Kidney (tissue), 14 donors: ENCODE measurements around the gene IGSF9. TPM values are rescaled to one million over a fixed set of nuclear protein-coding genes. Genes with fewer than 3 reads are reported as not detected.

Source experiments
- DNase-seq, 5 donors: peaks; one replicate each; pipeline ENCODE4 v3.0.0-alpha.2; 2013 to 2020
- FAIRE-seq: peaks from 2 replicates; lab custom pipeline; 2012; peaks lifted over from hg19 to GRCh38; lab: Jason Lieb, UNC
- H3K27ac ChIP-seq, 2 donors: one replicate each; pipeline ENCODE4 v1.7.0; 2013; ENCODE audit warnings: low read depth in 2 of 2, low read length in 2 of 2, inconsistent platforms in 1 of 2
- H3K27me3 ChIP-seq: one replicate; pipeline ENCODE4 v1.7.1; 2013; ENCODE audit warnings: low read length, inconsistent platforms; ENCODE audit not compliant: control insufficient read depth, insufficient read depth
- H3K36me3 ChIP-seq, 3 donors: one replicate each; pipeline versions ENCODE4 v1.7.0 to v1.7.1; 2013; ENCODE audit warnings: low read length in 3 of 3, control low read depth in 1 of 3, inconsistent platforms in 1 of 3; ENCODE audit not compliant: insufficient read depth in 3 of 3, control insufficient read depth in 2 of 3
- H3K4me1 ChIP-seq, 3 donors: one replicate each; pipeline versions ENCODE4 v1.7.0 to v1.7.1; 2013; ENCODE audit warnings: low read length in 3 of 3, inconsistent platforms in 1 of 3, low read depth in 1 of 3; ENCODE audit not compliant: control insufficient read depth in 2 of 3, insufficient read depth in 2 of 3
- H3K4me3 ChIP-seq, 3 donors: one replicate each; pipeline versions ENCODE4 v1.7.0 to v1.8.1; 2013; ENCODE audit warnings: low read length in 3 of 3, control low read depth in 1 of 3, inconsistent platforms in 1 of 3
- H3K9ac ChIP-seq, 3 donors: one replicate each; pipeline versions ENCODE4 v1.7.0 to v1.7.1; 2013; ENCODE audit warnings: low read length in 3 of 3, control low read depth in 1 of 3, inconsistent platforms in 1 of 3
- H3K9me3 ChIP-seq, 3 donors: one replicate each; pipeline versions ENCODE4 v1.7.0 to v1.7.1; 2013; ENCODE audit warnings: low read length in 3 of 3, control low read depth in 1 of 3, inconsistent platforms in 1 of 3; ENCODE audit not compliant: control insufficient read depth in 2 of 3, insufficient read depth in 1 of 3
- CTCF ChIP-seq: IDR thresholded peaks from 3 replicates; pipeline ENCODE4 v1.5.1; 2012; ENCODE audit warnings: mild to moderate bottlenecking, moderate library complexity, borderline replicate concordance; ENCODE audit not compliant: insufficient read depth; ENCODE audit errors: extremely low read depth
- intact Hi-C: fragments of 100-400 bp; cut with DNase I; formaldehyde crosslinking; loops from one replicate; pipeline ENCODE4 v1.11.1; 2022
- microRNA-seq: library from miRNA; unstranded; fragments of <30 nt; microRNA quantifications from one replicate; pipeline ENCODE4 v1.2.0, GENCODE V29; 2020
- polyA plus RNA-seq: library from polyadenylated mRNA; stranded (reverse); fragments of 350-450 nt; fragmentation: Illumina TruSeq; extraction: RNeasy Lipid Tissue Mini Kit (QIAGEN cat#74804); gene quantifications from one replicate; pipeline ENCODE4 v1.2.3, GENCODE V29; 2014; ENCODE audit warnings: low read depth, low replicate concordance; ENCODE audit not compliant: insufficient read depth
- total RNA-seq: library from RNA; stranded (reverse); fragmentation: NEBNext Ultra II Directional; extraction: Animal tissue kit (Norgen Biotek cat#: 25700); gene quantifications from one replicate; pipeline ENCODE4 v1.2.1, GENCODE V29; 2021
- donor health status: control.
- donor health status: control.
- donor health status: control.
- donor health status: control.
- donor health status: control.
- donor health status: DM: yes; HTN: yes; CAD: no.
- donor health status: Normal renal cell carcinoma (clear cell type).

The IGSF9 gene
- total and polyA plus RNA-seq, 2 donors from 2014 or later, result 0.88 to 1.3 TPM

- no peaks in the 10 kb centered on the region for H3K9me3 ChIP-seq
- H3K9ac ChIP-seq, result no peak overlapping the region
- no peak overlapping the region for H3K27ac ChIP-seq
- H3K36me3 ChIP-seq, result no peaks in the 10 kb centered on the region
- H3K27me3 ChIP-seq, result no peaks in the 10 kb centered on the region
- FAIRE-seq, result no peak
- no peaks in the 10 kb centered on the region for H3K4me1 ChIP-seq
- no peak for TF ChIP-seq CTCF
- no peak overlapping the region for H3K4me3 ChIP-seq
- DNase-seq, result no peak
- intact Hi-C loops, result no loop called here
Measured at GRCh38 chr1:159879977-159880376, 65.4 kb downstream of the IGSF9 start.

GRCh38 chr1:159879136-159879535, 66.3 kb downstream of the IGSF9 start:
- no peak overlapping the region for H3K27ac ChIP-seq
- DNase-seq (no peak), FAIRE-seq (no peak)
- intact Hi-C loops, result no loop called here
- H3K9ac ChIP-seq, result no peak overlapping the region
- H3K4me1 ChIP-seq, result no peaks in the 10 kb centered on the region
- TF ChIP-seq CTCF, result no peak
- H3K9me3 ChIP-seq, result no peaks in the 10 kb centered on the region
- no peak overlapping the region for H3K4me3 ChIP-seq
- H3K27me3 ChIP-seq, result no peaks in the 10 kb centered on the region
- no peaks in the 10 kb centered on the region for H3K36me3 ChIP-seq

- no peak for DNase-seq
Measured at GRCh38 chr1:159877695-159878444, 67.5 kb downstream of the IGSF9 start.

More at GRCh38 chr1:159877695-159878444, 67.5 kb downstream of the IGSF9 start:
- H3K27ac ChIP-seq, result no peak overlapping the region
- H3K27me3 ChIP-seq, result no peaks in the 10 kb centered on the region
- no peaks in the 10 kb centered on the region for H3K36me3 ChIP-seq
- no peak overlapping the region for H3K9ac ChIP-seq
- no peak overlapping the region for H3K4me3 ChIP-seq
- TF ChIP-seq CTCF, result no peak
- no peak for FAIRE-seq
- no peaks in the 10 kb centered on the region for H3K9me3 ChIP-seq
- intact Hi-C loops, result no loop called here
- no peaks in the 10 kb centered on the region for H3K4me1 ChIP-seq

Small RNA genes lying within 50 kb of the gene (microRNA-seq; reads per million reads assigned to microRNA genes)
- not detected for gene MIR4259

Other genes with a start within 250 kb of the IGSF9 start
- gene CRP, start 231.0 kb downstream of the IGSF9 start, total RNA-seq, result not detected
- gene CRP, start 231.0 kb downstream of the IGSF9 start, polyA plus RNA-seq, result not detected
- 128 TPM for gene DUSP23, start 164.7 kb downstream of the IGSF9 start, total RNA-seq
- 327 TPM for gene DUSP23, start 164.7 kb downstream of the IGSF9 start, polyA plus RNA-seq
- gene FCRL6, start 143.3 kb downstream of the IGSF9 start, total RNA-seq, result 1.4 TPM
- gene FCRL6, start 143.3 kb downstream of the IGSF9 start, polyA plus RNA-seq, result 0.45 TPM
- 12.0 TPM for gene SLAMF8, start 118.7 kb downstream of the IGSF9 start, total RNA-seq
- gene SLAMF8, start 118.7 kb downstream of the IGSF9 start, polyA plus RNA-seq, result 1.8 TPM
- not detected for gene VSIG8, start 83.0 kb downstream of the IGSF9 start, total RNA-seq
- gene VSIG8, start 83.0 kb downstream of the IGSF9 start, polyA plus RNA-seq, result 8.1 TPM
- gene CFAP45, start 45.4 kb downstream of the IGSF9 start, total RNA-seq, result 1.0 TPM
- 14.2 TPM for gene CFAP45, start 45.4 kb downstream of the IGSF9 start, polyA plus RNA-seq
- gene TAGLN2, start 20.1 kb downstream of the IGSF9 start, total RNA-seq, result 358 TPM
- 223 TPM for gene TAGLN2, start 20.1 kb downstream of the IGSF9 start, polyA plus RNA-seq
- not detected for gene SLAMF9, start 8.6 kb upstream of the IGSF9 start, total RNA-seq
- not detected for gene SLAMF9, start 8.6 kb upstream of the IGSF9 start, polyA plus RNA-seq
- gene PIGM, start 86.4 kb upstream of the IGSF9 start, total RNA-seq, result 8.5 TPM
- 3.3 TPM for gene PIGM, start 86.4 kb upstream of the IGSF9 start, polyA plus RNA-seq
- 4.9 TPM for gene KCNJ10, start 124.5 kb upstream of the IGSF9 start, total RNA-seq
- 57.6 TPM for gene KCNJ10, start 124.5 kb upstream of the IGSF9 start, polyA plus RNA-seq
- not detected for gene KCNJ9, start 135.9 kb upstream of the IGSF9 start, total RNA-seq
- 0.09 TPM for gene KCNJ9, start 135.9 kb upstream of the IGSF9 start, polyA plus RNA-seq
- 40.9 TPM for gene IGSF8, start 153.0 kb upstream of the IGSF9 start, total RNA-seq
- gene IGSF8, start 153.0 kb upstream of the IGSF9 start, polyA plus RNA-seq, result 47.0 TPM
- gene ATP1A2, start 170.1 kb upstream of the IGSF9 start, total RNA-seq, result 4.1 TPM
- gene ATP1A2, start 170.1 kb upstream of the IGSF9 start, polyA plus RNA-seq, result 5.5 TPM
- gene ATP1A4, start 206.0 kb upstream of the IGSF9 start, total RNA-seq, result 0.19 TPM
- not detected for gene ATP1A4, start 206.0 kb upstream of the IGSF9 start, polyA plus RNA-seq
- 0.57 TPM for gene CASQ1, start 245.0 kb upstream of the IGSF9 start, total RNA-seq
- not detected for gene CASQ1, start 245.0 kb upstream of the IGSF9 start, polyA plus RNA-seq